MM.1S (cell line): Measurements from ENCODE around the gene FANCM.

Experiments
- DNase-seq: peaks from one replicate; pipeline ENCODE4 v3.0.0-alpha.2; 2015
- H2AFZ ChIP-seq: fragments of 300-600 bp; sonication (generic); 2 replicates; pipeline ENCODE4 v1.6.0; 2016; ENCODE audit warnings: antibody characterized with exemption, low read length
- H3F3A ChIP-seq: fragments of 300-600 bp; sonication (generic); 2 replicates; pipeline ENCODE4 v1.6.1; 2016; ENCODE audit warnings: mild to moderate bottlenecking, antibody characterized with exemption, low read length, moderate library complexity, mixed read lengths; ENCODE audit not compliant: insufficient read depth
- H3K27ac ChIP-seq: fragments of 300-600 bp; sonication (generic); 2 replicates; pipeline ENCODE4 v1.5.1; 2016; ENCODE audit warnings: mild to moderate bottlenecking, low read length
- H3K27me3 ChIP-seq: fragments of 300-600 bp; sonication (generic); replicated peaks from 2 replicates; pipeline ENCODE4 v1.6.0; 2016; ENCODE audit warnings: low read length; ENCODE audit not compliant: insufficient read depth
- H3K36me3 ChIP-seq: fragments of 300-600 bp; sonication (generic); replicated peaks from 2 replicates; pipeline ENCODE4 v1.6.1; 2016; ENCODE audit warnings: mild to moderate bottlenecking, low read length, mixed read lengths; ENCODE audit not compliant: insufficient read depth
- H3K4me1 ChIP-seq: fragments of 300-600 bp; sonication (generic); 2 replicates; pipeline ENCODE4 v1.6.1; 2016; ENCODE audit warnings: low read length, mixed read lengths
- H3K4me2 ChIP-seq: fragments of 300-600 bp; sonication (generic); 2 replicates; pipeline ENCODE4 v1.6.0; 2016; ENCODE audit warnings: low read depth, low read length
- H3K4me3 ChIP-seq: fragments of 300-600 bp; sonication (generic); 2 replicates; pipeline ENCODE4 v1.5.1; 2016; ENCODE audit warnings: low read length, mixed read lengths
- H3K79me2 ChIP-seq: fragments of 300-600 bp; sonication (generic); 2 replicates; pipeline ENCODE4 v1.6.1; 2016; ENCODE audit warnings: mixed run types, low read length, mixed read lengths
- H3K9ac ChIP-seq: fragments of 300-600 bp; sonication (generic); 2 replicates; pipeline ENCODE4 v1.6.1; 2016; ENCODE audit warnings: low read length, mixed read lengths
- H3K9me2 ChIP-seq: fragments of 300-600 bp; sonication (generic); replicated peaks from 2 replicates; pipeline ENCODE4 v1.6.1; 2016; ENCODE audit warnings: mild to moderate bottlenecking, low read length, mixed read lengths; ENCODE audit not compliant: insufficient read depth
- H3K9me3 ChIP-seq: fragments of 300-600 bp; sonication (generic); replicated peaks from 2 replicates; pipeline ENCODE4 v1.6.1; 2016; ENCODE audit warnings: mild to moderate bottlenecking, low read length, mixed read lengths; ENCODE audit not compliant: insufficient read depth
- H4K20me1 ChIP-seq: fragments of 300-600 bp; sonication (generic); 2 replicates; pipeline ENCODE4 v1.6.1; 2016; ENCODE audit warnings: mild to moderate bottlenecking, low read length, moderate library complexity, mixed read lengths; ENCODE audit not compliant: insufficient read depth
- EZH2 ChIP-seq: fragments of 300-600 bp; sonication (generic); optimal IDR thresholded peaks from 2 replicates; pipeline ENCODE3; 2017; ENCODE audit warnings: low read depth, mild to moderate bottlenecking, antibody characterized with exemption, low read length, mixed read lengths
- EZH2phosphoT487 ChIP-seq: fragments of 300-600 bp; sonication (generic); IDR thresholded peaks from 2 replicates; pipeline ENCODE4 v1.6.1; 2018; ENCODE audit warnings: antibody characterized with exemption, low read length
- TF ChIP-seq, protein P1 (sequence below): fragments of 300-600 bp; sonication (generic); IDR thresholded peaks from 2 replicates; pipeline ENCODE4 v1.5.1; 2016; ENCODE audit warnings: antibody characterized with exemption, low read length, mixed read lengths

The FANCM gene

GRCh38 chr14:45134051-45134958 is 1.4 kb upstream of the FANCM start, which contains the start of gene FKBP3:
TSS of gene FKBP3 (minus strand) at chr14:45134481. CDS start at chr14:45134456, 25 bp downstream.
- Histone ChIP-seq H3K9ac (peak within 1 kb of the TSS; percentile 84), H3K4me2 (peak within 1 kb of the TSS; percentile 74), H3K27me3 (no peaks in the 10 kb centered on the region), H3K9me3 (no peaks in the 10 kb centered on the region), H4K20me1 (no peaks in the 10 kb centered on the region), H3F3A (peaks cover 5% of the 10 kb centered on the region), H3K9me2 (no peaks in the 10 kb centered on the region), H3K4me1 (no peaks in the 10 kb centered on the region), H3K27ac (peak within 1 kb of the TSS; percentile 63; the same call in 1 of the 2 replicates), H3K4me3 (peak within 1 kb of the TSS; percentile 84), H2AFZ (peak within 1 kb of the TSS; percentile 88), H3K36me3 (no peaks in the 10 kb centered on the region), H3K79me2 (peaks cover 42% of the 10 kb centered on the region)
- TF ChIP-seq, protein P1, sequence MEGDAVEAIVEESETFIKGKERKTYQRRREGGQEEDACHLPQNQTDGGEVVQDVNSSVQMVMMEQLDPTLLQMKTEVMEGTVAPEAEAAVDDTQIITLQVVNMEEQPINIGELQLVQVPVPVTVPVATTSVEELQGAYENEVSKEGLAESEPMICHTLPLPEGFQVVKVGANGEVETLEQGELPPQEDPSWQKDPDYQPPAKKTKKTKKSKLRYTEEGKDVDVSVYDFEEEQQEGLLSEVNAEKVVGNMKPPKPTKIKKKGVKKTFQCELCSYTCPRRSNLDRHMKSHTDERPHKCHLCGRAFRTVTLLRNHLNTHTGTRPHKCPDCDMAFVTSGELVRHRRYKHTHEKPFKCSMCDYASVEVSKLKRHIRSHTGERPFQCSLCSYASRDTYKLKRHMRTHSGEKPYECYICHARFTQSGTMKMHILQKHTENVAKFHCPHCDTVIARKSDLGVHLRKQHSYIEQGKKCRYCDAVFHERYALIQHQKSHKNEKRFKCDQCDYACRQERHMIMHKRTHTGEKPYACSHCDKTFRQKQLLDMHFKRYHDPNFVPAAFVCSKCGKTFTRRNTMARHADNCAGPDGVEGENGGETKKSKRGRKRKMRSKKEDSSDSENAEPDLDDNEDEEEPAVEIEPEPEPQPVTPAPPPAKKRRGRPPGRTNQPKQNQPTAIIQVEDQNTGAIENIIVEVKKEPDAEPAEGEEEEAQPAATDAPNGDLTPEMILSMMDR: peak; percentile 20
- TF ChIP-seq EZH2 (no peak), EZH2phosphoT487 (no peak)
- DNase-seq: peak; percentile 95

DNA sequence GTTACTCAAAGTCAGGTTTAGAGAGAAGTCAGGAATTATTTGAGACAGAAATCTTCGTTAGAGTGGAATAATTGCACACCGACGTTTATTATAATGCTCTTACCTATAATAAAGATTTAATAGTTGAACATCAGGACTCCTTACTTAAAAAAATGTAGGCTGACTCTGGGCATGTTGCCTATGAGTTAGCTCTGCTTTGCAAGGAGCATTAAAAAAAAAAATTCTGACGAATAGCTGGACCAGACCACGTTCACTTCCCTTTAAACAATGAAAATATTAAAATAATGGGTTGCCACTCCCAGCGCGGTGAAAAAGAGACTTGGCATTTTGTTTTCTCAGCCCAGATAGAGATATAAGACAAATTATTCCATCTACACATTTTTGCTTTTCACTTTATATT is 574 bp upstream of the FANCM start:
- no peak for TF ChIP-seq EZH2
- TF ChIP-seq EZH2phosphoT487: no peak
- TF ChIP-seq, protein P1: no peak
- Histone ChIP-seq H3K79me2 (peaks cover 48% of the 10 kb centered on the region), H3K27me3 (no peaks in the 10 kb centered on the region), H3K9ac (peak overlapping the region; percentile 48; the same call in 1 of the 2 replicates), H3K9me3 (no peaks in the 10 kb centered on the region), H3K4me3 (peak overlapping the region; percentile 84), H3K9me2 (no peaks in the 10 kb centered on the region), H3K4me1 (no peaks in the 10 kb centered on the region), H3F3A (peaks cover 5% of the 10 kb centered on the region), H4K20me1 (no peaks in the 10 kb centered on the region), H3K36me3 (no peaks in the 10 kb centered on the region), H3K4me2 (peak overlapping the region; percentile 74), H2AFZ (peak overlapping the region; percentile 88), H3K27ac (peak overlapping the region; percentile 63; the same call in 1 of the 2 replicates)
- DNase-seq: no peak

DNA sequence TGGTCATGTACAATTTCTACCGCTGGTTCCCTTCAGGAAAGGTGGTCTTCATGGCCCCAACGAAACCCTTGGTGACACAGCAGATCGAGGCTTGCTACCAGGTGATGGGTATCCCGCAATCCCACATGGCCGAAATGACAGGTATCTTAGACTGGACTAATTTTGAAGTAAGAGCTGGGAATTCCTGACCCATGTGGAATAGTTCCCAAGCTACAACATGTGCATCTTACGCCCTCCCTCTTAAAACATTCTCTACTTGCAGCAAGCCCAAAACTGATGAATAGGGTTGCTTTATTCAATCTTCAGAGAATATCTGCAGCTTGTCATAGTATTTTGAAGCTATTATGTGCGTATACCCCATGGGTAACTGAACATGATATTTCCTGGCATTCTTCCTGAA is 669 bp downstream of the FANCM start:
- peak overlapping the region; percentile 84 for H3K4me3 ChIP-seq
- peak overlapping the region; percentile 68 for H3K4me2 ChIP-seq
- TF ChIP-seq, protein P1: no peak
- TF ChIP-seq EZH2phosphoT487: no peak
- TF ChIP-seq EZH2: no peak
- no peaks in the 10 kb centered on the region for H3K36me3 ChIP-seq
- H3K27ac ChIP-seq: peak overlapping the region; percentile 58; the same call in 1 of the 2 replicates
- no peak for DNase-seq
- peaks cover 48% of the 10 kb centered on the region for H3K79me2 ChIP-seq
- H3K9ac ChIP-seq: peak overlapping the region; percentile 60
- peaks cover 5% of the 10 kb centered on the region for H3F3A ChIP-seq
- H3K27me3 ChIP-seq: no peaks in the 10 kb centered on the region
- H2AFZ ChIP-seq: peak overlapping the region; percentile 65
- H4K20me1 ChIP-seq: no peaks in the 10 kb centered on the region
- H3K9me3 ChIP-seq: no peaks in the 10 kb centered on the region
- no peaks in the 10 kb centered on the region for H3K4me1 ChIP-seq
- no peaks in the 10 kb centered on the region for H3K9me2 ChIP-seq
